Hepatocyte (in vitro differentiated cells): Measurements from ENCODE around the gene TMC1. TPM values are rescaled to one million over a fixed set of nuclear protein-coding genes. Genes with fewer than 3 reads are reported as not detected.

Experiments used
- DNase-seq: peaks from one replicate; pipeline ENCODE4 v3.0.0-alpha.2; 2016; ENCODE audit warnings: low spot score
- H2AFZ ChIP-seq: fragments of 200-600 bp; sonication (generic); 2 replicates; pipeline ENCODE4 v1.6.0; 2016; ENCODE audit warnings: antibody characterized with exemption, mild to moderate bottlenecking
- H3K27ac ChIP-seq: fragments of 200-600 bp; sonication (generic); 2 replicates; pipeline ENCODE4 v1.5.1; 2016; ENCODE audit warnings: mild to moderate bottlenecking
- H3K27me3 ChIP-seq: fragments of 200-600 bp; sonication (generic); 2 replicates; pipeline ENCODE4 v1.6.1; 2016
- H3K36me3 ChIP-seq: fragments of 200-600 bp; sonication (generic); replicated peaks from 2 replicates; pipeline ENCODE4 v1.5.1; 2016; ENCODE audit warnings: low read depth; ENCODE audit not compliant: insufficient read depth
- H3K4me1 ChIP-seq: fragments of 200-600 bp; sonication (generic); 2 replicates; pipeline ENCODE4 v1.5.1; 2016; ENCODE audit warnings: mild to moderate bottlenecking, moderate library complexity; ENCODE audit not compliant: insufficient read depth
- H3K4me2 ChIP-seq: fragments of 200-600 bp; sonication (generic); 2 replicates; pipeline ENCODE4 v1.6.0; 2016
- H3K4me3 ChIP-seq: fragments of 200-600 bp; sonication (generic); 2 replicates; pipeline ENCODE4 v1.5.1; 2016; ENCODE audit warnings: mild to moderate bottlenecking
- H3K79me2 ChIP-seq: fragments of 200-600 bp; sonication (generic); 2 replicates; pipeline ENCODE4 v1.6.0; 2017; ENCODE audit warnings: mild to moderate bottlenecking
- H3K9me2 ChIP-seq: fragments of 200-600 bp; sonication (generic); replicated peaks from 2 replicates; pipeline ENCODE4 v1.6.0; 2017; ENCODE audit warnings: mild to moderate bottlenecking; ENCODE audit not compliant: insufficient read depth
- H3K9me3 ChIP-seq: fragments of 200-600 bp; sonication (generic); 2 replicates; pipeline ENCODE4 v1.5.1; 2016; ENCODE audit warnings: low read depth, mild to moderate bottlenecking
- H4K20me1 ChIP-seq: fragments of 200-600 bp; sonication (generic); 2 replicates; pipeline ENCODE4 v1.6.0; 2016; ENCODE audit warnings: mild to moderate bottlenecking; ENCODE audit not compliant: insufficient read depth, poor library complexity, severe bottlenecking
- EZH2 ChIP-seq: fragments of 200-600 bp; sonication (generic); IDR thresholded peaks from 2 replicates; pipeline ENCODE4 v1.6.1; 2016; ENCODE audit warnings: antibody characterized with exemption, mild to moderate bottlenecking, borderline replicate concordance
- EZH2phosphoT487 ChIP-seq: fragments of 200-600 bp; sonication (generic); IDR thresholded peaks from one replicate; pipeline ENCODE4 v1.6.1; 2018; ENCODE audit warnings: antibody characterized with exemption, mild to moderate bottlenecking, low read depth, moderate library complexity; ENCODE audit not compliant: unreplicated experiment, severe bottlenecking
- WGBS: methylation state at CpG from one replicate; pipeline ENCODE4 v1.1.6; 2016; ENCODE audit warnings: low lambda C conversion rate; ENCODE audit errors: missing lambda C conversion rate; 5-methylcytosine and 5-hydroxymethylcytosine counted together
- polyA plus RNA-seq: library from polyadenylated mRNA; unstranded; fragments of >200 nt; fragmentation: Nextera tagmentation; extraction: Ambion mirVana; gene quantifications from 2 replicates; pipeline ENCODE4 v1.2.1, GENCODE V29; 2016
- total RNA-seq: library from RNA; depleted of rRNA; stranded (reverse); fragments of >200 nt; gene quantifications from 2 replicates; pipeline ENCODE4 v1.2.3, GENCODE V29; 2014
- TF ChIP-seq, protein P1 (sequence below): fragments of 200-600 bp; sonication (generic); IDR thresholded peaks from 2 replicates; pipeline ENCODE4 v1.5.1; 2016; ENCODE audit warnings: antibody characterized with exemption, mild to moderate bottlenecking; ENCODE audit not compliant: poor library complexity

TMC1 gene
- total and polyA plus RNA-seq, 2 experiments from 2014 or later = 0.20 to 0.23 TPM

DNA sequence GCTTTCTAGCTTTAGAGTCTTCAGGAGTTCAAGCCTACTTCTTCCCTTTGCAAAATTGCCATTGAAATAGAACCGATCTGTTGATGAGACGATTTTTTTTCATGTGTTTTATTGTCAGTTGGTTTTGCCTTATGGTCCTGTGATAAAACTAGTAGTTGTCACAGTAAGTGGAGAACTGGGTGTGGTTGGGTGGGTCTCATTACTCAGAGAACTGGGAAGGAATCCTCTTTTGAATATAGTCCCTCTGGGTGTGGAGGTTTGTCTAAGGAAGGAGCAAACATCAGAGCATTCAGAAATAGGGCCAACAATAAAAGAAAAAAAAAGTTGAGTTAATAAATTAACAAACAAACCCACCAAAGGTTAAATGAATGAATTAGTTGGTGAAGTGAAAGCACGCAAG is 362.5 kb downstream of the TMC1 start:
- WGBS = 83% methylated on average over 3 of the region's 3 CpGs
- H3K4me2 ChIP-seq = no peak overlapping the region
- TF ChIP-seq EZH2 = no peak
- TF ChIP-seq, protein P1, sequence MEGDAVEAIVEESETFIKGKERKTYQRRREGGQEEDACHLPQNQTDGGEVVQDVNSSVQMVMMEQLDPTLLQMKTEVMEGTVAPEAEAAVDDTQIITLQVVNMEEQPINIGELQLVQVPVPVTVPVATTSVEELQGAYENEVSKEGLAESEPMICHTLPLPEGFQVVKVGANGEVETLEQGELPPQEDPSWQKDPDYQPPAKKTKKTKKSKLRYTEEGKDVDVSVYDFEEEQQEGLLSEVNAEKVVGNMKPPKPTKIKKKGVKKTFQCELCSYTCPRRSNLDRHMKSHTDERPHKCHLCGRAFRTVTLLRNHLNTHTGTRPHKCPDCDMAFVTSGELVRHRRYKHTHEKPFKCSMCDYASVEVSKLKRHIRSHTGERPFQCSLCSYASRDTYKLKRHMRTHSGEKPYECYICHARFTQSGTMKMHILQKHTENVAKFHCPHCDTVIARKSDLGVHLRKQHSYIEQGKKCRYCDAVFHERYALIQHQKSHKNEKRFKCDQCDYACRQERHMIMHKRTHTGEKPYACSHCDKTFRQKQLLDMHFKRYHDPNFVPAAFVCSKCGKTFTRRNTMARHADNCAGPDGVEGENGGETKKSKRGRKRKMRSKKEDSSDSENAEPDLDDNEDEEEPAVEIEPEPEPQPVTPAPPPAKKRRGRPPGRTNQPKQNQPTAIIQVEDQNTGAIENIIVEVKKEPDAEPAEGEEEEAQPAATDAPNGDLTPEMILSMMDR = no peak
- no peak for TF ChIP-seq EZH2phosphoT487
- no peak overlapping the region for H2AFZ ChIP-seq
- DNase-seq = no peak
- H3K27ac ChIP-seq = no peak overlapping the region
- H3K9me2 ChIP-seq = no peaks in the 10 kb centered on the region
- no peaks in the 10 kb centered on the region for H3K27me3 ChIP-seq
- no peak overlapping the region for H3K4me3 ChIP-seq
- H3K79me2 ChIP-seq = no peaks in the 10 kb centered on the region
- no peaks in the 10 kb centered on the region for H3K9me3 ChIP-seq
- H3K36me3 ChIP-seq = no peaks in the 10 kb centered on the region
- H3K4me1 ChIP-seq = no peaks in the 10 kb centered on the region
- no peaks in the 10 kb centered on the region for H4K20me1 ChIP-seq

- DNase-seq = no peak
- Histone ChIP-seq H3K4me1 (no peaks in the 10 kb centered on the region), H3K27ac (no peak overlapping the region), H3K27me3 (no peaks in the 10 kb centered on the region), H3K9me3 (no peaks in the 10 kb centered on the region), H3K9me2 (no peaks in the 10 kb centered on the region), H3K36me3 (no peaks in the 10 kb centered on the region), H3K4me3 (no peak overlapping the region), H3K4me2 (no peak overlapping the region), H4K20me1 (no peaks in the 10 kb centered on the region), H3K79me2 (no peaks in the 10 kb centered on the region), H2AFZ (no peak overlapping the region)
- 76% methylated on average over 1 of the region's 1 CpG for WGBS
- TF ChIP-seq EZH2 = no peak
- no peak for TF ChIP-seq EZH2phosphoT487
- TF ChIP-seq, protein P1 = no peak
These were observed 363.1 kb downstream of the TMC1 start for GRCh38 chr9:72884508-72884907.

Other genes with a start within 250 kb of the TMC1 start
- 212 and 288 TPM in 2 replicates for gene ZFAND5, start 156.4 kb upstream of the TMC1 start, total RNA-seq
- 188 and 208 TPM in 2 replicates for gene ZFAND5, start 156.4 kb upstream of the TMC1 start, polyA plus RNA-seq